IMR-90 (cell line): ENCODE data around the gene ACAP1.

Experiments
- SMC3 ChIP-seq: fragments of 150-350 bp; IDR thresholded peaks from 2 replicates; pipeline ENCODE4 v1.6.1; 2016; ENCODE audit warnings: low read depth, mild to moderate bottlenecking, antibody characterized with exemption, low read length, moderate library complexity
- TF ChIP-seq, protein P1 (sequence below): conservative IDR thresholded peaks from 2 replicates; pipeline ENCODE4 v1.5.1; 2012; ENCODE audit warnings: mild to moderate bottlenecking, low read depth, low read length, improper control_type of control experiment

GRCh38 chr17:7388856-7389255, 52.5 kb downstream of the ACAP1 start:
- TF ChIP-seq, protein P1, sequence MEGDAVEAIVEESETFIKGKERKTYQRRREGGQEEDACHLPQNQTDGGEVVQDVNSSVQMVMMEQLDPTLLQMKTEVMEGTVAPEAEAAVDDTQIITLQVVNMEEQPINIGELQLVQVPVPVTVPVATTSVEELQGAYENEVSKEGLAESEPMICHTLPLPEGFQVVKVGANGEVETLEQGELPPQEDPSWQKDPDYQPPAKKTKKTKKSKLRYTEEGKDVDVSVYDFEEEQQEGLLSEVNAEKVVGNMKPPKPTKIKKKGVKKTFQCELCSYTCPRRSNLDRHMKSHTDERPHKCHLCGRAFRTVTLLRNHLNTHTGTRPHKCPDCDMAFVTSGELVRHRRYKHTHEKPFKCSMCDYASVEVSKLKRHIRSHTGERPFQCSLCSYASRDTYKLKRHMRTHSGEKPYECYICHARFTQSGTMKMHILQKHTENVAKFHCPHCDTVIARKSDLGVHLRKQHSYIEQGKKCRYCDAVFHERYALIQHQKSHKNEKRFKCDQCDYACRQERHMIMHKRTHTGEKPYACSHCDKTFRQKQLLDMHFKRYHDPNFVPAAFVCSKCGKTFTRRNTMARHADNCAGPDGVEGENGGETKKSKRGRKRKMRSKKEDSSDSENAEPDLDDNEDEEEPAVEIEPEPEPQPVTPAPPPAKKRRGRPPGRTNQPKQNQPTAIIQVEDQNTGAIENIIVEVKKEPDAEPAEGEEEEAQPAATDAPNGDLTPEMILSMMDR = no peak
- TF ChIP-seq SMC3 = no peak
